GM19035 (cell line): Measurements from ENCODE around the gene SP5.
"Not testable (repeated sequence)": the region's sequence is repeated elsewhere in the genome, so short reads cannot be mapped to it uniquely, and the experiment has no call there.

Source experiments
- ATAC-seq: cut with Tn5 transposase; IDR thresholded peaks from one replicate; pipeline ENCODE4 v1.9.1; 2021; ENCODE audit not compliant: unreplicated experiment

SP5 gene

DNA sequence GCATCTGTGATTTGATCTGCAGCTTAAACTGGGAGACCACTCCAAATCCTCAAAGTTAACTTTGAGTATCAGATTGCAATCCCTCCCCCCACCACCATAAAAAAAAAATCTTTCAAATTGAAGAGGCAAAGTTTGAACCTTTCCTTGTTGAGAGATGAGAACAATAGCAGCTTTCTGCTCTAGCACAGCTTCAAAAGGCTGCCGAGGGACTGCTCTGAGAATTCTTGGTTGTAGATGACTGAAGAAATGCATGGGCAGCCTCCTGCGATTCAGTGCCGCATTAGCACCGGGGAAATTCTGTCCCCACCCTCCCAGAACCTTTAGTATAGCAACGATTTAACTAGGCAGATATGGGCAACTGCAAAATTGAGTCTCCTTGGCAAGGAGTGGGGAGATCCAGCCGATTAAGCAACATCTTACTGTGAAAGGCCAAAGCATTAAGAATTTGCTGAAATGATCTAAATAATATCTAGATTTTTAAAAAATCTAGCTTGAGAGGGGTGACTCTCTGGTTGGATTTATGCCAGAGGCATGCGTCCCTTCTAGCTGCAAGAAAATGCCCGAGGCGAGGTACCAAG, 3.9 kb upstream of the SP5 start:
- ATAC-seq = no peak

DNA sequence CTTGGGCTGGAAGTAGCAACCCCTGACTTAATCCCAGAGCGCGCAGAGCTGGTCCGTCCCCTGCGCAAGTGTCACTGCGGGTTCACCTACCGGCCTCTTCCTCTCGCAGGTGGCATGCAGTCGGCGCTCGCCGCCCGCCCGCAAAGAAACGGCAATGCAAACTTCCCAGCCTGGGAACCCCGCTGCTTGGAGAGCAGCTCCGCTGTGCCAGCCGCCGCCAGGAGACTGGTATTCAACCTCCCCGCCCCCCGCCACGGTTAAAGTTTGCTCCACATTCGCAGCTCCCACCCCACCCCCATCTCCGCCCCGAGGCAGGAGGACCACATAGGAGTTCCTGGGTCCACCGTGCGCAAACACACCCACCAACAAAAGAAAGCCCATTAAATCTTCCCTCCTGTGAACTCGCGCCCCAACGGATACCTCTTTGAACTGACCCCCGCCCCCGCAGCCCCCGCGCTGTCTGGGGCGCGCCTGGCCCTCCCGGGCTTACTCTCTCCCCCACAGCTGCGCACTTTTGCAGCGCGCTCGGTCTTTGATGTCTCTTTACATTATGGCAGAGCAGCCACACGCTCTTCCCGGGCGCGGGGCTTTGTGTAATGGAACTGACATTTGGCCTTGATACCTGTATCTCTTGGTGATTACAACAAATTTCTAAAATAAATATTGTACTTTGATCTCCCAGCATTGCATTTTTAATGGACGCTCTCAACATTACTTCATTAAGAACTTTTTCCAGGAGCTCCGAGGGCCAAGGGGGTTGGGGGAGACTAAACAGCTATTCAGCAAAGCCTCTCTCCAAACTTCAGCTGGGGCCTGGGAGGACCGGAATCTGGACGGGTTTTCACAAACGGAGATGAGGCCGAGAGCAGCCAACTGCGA, 3.1 kb upstream of the SP5 start:
- ATAC-seq = no peak

DNA sequence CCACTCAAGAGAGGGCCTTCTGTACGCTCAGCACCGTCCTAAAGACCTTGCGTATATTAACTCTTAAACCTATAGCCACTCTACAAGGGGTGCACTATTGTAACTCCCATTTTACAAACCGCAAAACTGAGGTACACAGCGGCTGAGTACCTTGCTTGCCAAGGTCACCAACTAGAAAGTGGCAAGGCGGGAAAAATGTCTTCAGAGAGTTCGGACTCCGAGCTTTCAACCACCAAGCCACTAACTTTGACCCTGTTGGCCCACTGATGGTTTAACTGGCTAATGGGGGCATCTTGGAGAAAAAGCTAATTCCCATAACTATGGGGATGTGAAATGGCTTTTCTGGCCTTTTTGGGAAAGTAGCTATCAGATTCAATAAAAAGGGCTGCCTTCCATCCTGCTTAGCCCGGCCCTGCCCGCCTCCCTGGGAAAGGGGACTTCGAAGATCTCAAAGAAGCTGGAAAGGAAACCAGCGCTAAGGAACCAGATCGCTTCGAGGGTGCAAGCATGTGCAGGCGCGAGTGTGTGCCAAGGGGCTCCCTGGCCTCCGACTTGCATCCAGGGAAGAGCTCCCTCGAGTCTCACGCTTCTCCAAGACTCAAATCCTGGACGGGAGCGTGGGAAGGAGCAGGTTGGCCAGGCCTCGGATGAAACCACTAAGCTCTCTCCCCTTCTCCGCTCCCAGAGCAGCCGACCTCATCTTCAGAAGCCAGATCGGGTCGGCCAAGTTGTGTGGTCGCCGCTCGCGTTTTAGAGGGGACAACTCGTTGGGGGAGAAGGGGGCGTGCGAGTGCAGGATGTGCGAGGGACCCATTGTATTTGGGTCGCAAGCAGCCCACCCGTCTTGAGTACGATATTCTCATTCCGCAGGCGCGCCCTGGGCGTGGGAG, 2.2 kb upstream of the SP5 start:
- ATAC-seq = no peak

DNA sequence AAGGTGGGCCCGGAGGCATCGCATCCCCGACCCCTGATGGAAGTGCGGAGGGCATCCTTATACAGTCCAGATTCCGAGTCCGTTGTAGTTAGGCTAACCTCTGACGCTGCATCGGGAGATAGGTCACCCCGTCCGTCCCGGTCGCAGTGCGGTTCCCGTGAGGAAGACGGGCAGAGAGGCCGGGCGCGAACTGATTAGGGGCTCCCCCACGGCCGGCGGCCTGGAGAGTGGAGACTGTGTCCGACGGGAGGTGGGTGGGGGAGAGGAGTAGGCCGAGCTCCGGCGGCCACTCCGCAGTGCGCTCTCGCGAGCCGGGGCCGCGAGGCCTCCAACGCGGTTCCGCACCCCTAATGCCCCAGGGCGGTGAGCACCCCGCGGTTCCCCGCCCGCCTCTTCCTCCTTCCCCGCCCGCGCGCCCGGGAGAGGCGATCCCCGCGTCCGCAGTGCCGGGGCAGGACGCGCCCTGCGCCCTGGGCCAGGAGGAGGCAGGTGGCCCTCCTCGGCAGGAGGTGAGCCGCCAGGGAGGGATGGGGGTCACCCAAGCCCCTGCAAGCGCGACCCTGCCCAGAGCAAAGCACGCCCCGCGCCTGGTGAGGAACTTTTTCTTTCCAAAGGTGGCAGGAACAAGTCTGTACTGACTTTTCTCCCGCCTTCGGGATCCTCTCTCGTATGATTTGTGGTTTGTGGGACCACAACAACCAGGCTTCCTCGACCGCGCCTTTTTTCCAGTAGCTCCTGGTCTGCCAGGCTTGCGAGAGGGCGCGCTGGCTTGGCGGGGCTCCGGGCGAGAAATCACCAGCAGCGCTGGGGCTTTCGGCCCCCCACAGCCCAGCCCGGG, 1.4 kb upstream of the SP5 start:
- ATAC-seq = no peak

DNA sequence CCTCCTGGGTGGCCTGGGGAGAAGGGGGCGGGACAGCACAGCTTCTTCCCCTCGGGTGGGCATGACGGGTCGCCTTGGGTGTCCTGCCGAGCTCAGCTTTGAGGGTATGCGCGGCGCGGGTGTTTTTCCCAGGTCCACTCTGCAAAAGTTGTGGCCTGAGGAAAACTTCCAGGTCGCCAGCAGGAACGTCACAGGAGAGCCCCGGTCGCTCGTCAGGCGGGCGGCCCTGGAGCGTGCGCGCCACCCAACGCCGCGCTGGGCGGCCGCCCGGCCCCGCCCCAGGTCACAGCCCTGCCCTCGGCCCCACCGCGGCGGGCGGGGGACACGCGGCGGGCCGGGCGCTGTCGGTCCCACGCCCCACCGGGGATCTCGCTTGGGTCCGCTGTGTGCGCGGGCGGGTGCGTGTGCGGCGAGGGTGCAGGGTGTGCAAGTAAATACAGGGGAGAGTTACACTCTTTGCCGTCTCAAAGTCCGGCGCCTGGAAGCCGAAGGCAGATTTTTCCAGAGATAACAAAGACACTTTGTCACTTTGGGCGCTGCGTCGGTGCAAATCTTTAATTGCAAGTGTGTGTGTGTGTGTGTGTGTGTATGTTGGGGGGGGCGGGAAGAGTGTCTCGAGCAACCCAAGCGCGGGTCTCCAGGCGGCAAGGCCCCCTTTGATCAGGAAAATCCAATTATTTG, 616 bp upstream of the SP5 start:
- no peak for ATAC-seq

DNA sequence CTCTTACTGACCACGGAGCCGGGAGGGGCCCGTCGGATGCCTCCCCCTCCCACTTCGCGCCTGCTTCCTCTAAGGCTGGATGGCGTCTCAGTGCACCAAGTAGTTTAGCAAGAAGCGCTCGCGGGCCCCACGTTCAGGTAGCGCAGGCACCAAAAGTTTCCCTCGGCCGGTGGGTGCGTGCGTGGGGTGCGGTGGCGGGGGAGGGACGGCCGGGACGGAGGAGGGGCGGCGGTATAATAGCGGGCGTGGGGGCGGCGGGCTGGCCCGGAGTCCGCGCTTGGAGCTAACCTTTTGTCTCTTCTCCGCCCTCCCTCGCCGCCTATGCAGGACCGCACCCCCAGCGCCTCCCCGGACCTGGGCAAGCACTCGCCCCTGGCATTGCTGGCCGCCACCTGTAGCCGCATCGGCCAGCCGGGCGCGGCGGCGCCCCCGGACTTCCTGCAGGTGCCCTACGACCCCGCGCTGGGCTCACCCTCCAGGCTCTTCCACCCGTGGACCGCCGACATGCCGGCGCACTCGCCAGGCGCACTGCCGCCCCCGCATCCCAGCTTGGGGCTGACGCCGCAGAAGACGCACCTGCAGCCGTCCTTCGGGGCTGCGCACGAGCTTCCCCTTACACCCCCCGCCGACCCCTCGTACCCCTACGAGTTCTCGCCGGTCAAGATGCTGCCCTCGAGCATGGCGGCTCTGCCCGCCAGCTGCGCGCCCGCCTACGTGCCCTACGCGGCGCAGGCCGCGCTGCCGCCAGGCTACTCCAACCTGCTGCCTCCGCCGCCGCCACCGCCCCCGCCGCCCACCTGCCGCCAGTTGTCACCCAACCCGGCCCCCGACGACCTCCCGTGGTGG, 1.0 kb downstream of the SP5 start:
- no peak for ATAC-seq

DNA sequence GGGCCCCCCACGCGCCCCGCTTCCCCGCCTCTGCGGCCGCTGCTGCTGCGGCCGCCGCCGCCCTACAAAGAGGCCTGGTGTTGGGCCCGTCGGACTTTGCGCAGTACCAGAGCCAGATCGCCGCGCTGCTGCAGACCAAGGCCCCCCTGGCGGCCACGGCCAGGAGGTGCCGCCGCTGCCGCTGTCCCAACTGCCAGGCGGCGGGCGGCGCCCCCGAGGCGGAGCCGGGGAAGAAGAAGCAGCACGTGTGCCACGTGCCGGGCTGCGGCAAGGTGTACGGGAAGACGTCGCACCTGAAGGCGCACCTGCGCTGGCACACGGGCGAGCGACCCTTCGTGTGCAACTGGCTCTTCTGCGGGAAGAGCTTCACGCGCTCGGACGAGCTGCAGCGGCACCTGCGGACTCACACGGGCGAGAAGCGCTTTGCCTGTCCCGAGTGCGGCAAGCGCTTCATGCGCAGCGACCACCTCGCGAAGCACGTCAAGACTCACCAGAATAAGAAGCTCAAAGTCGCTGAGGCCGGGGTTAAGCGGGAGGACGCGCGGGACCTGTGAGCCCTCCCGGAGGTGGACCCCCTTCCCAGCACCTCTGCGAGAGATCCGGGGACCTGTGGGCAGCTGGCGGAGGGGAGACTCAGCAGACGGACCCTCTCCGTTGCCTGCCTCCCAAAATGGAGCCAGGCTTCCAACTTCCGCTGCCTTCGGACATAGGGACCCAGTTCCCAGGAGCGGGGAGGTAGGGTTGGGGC, 1.9 kb downstream of the SP5 start:
- no peak for ATAC-seq

DNA sequence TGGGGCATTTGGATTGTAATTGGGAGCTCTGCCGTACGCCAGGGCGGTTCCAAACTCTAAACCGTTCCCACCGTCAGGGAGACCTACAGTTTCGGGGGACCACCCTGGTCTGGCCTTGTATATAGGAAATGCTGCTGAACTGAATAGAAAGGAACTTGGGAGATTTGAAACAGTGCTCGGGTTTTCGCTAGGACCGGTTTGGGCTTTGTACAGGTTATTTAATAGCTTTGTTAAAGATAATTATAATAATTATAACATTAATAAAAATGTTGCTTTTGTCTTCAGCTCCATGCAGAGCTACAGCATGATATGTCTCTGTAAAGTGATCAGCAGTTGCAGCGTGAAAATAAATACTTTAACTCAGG, 2.4 kb downstream of the SP5 start:
- no peak for ATAC-seq

DNA sequence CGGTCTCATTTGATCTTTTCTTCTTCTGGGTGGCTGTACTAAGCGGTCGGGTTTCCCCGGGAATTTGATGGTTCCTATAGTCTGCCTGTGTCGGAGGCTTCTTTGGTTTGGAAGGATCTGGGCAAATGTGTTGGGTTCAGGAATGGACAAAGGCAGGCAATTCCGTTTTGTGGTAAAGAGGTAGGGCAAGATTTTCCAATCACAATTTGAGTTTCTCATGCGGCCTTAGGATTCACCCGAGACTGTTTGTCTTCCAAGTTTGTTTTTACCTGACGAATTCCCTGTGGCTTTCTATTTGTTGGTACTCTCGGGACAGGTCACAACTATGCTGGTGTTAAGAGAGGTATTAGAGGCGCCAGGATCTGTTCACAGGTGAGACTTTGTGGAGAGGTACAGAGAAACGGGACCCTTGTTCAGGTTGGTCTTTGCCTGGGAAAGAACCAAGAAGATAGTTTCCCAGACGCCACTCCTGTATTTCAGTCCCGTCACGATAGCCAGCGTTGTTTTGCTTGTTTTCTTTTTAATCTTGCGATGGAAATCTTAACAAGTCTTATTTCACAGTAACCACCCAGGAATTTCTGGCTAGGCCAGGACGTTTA, 3.0 kb downstream of the SP5 start:
- ATAC-seq = no peak

DNA sequence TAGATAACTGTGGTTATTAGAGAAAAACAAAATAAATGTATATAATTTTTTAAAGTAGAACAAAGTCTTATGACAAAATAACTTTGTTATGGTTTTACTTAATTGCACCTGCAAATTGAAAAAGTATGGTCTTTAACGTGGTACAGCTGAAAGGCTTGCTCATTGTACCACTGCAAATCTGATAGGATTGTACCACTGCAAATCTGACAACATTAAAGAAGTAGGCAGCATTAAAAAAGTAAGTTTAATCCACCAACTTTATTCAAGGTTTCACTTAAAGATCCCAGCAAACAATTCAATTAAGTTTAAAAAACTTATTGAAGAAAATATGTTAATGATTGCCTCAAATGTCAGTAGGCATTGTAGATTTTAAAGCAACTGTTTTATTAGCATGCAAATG, 4.7 kb downstream of the SP5 start:
- ATAC-seq = no peak

DNA sequence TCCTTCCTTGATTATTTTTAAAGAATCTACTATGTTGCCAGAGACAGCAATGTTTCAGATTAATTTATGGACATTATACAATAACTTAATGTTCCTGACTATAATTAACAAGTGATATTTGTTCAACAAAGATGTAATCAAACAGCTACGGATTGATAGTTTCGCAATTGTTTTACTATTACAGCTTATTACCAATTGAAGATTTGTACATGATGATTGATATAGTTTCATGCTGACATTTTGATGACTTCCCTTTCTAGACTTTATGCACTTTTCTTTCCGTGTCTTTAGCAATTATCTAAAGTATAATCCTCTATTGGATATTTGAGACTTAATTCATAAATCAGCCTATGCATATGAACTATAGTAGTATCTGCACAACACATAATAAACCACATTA, 6.5 kb downstream of the SP5 start:
- ATAC-seq = no peak

DNA sequence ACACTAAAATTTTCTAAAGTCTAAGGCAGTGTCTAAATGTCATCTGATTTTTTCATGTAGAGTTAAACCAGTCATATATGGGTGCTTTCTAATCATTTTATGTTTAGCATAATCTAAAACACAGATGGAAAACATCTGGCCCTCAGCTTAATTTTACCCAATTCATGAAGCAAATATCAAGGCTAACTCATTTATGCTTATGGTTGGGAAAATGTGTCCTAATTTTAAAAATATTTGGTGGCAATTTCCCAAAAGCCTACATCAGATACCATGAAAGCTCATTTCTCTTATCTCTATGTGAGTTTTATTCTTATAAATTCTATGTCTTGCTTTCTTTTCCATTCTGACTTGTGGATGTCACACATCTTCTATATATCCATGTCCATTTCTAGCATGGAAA, 7.2 kb downstream of the SP5 start:
- no peak for ATAC-seq

DNA sequence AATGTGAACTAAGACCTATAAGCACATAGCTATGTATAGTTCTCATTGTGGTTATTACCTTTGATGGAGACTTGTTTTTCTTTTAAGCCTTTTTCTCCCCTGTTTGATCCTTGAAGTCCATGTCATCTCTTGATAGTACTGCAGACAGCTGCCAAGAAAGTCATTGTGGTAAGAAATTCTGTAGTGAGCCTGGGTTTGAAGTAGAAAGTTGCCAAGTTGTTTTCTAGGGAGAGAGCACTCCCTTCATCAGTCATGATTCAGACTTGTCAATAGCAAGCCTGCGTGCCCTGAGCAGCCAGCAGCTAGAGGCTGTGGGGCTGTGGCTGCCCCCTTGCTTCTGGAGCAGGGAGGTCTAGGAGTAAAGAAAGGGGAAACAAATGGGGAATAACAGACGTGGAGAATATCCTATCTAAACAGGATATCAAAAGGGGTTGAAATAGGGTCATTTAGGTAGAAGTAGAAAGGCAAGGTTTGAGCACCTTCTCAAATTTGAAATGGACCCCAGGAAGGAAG, 8.4 kb downstream of the SP5 start:
- no peak for ATAC-seq

DNA sequence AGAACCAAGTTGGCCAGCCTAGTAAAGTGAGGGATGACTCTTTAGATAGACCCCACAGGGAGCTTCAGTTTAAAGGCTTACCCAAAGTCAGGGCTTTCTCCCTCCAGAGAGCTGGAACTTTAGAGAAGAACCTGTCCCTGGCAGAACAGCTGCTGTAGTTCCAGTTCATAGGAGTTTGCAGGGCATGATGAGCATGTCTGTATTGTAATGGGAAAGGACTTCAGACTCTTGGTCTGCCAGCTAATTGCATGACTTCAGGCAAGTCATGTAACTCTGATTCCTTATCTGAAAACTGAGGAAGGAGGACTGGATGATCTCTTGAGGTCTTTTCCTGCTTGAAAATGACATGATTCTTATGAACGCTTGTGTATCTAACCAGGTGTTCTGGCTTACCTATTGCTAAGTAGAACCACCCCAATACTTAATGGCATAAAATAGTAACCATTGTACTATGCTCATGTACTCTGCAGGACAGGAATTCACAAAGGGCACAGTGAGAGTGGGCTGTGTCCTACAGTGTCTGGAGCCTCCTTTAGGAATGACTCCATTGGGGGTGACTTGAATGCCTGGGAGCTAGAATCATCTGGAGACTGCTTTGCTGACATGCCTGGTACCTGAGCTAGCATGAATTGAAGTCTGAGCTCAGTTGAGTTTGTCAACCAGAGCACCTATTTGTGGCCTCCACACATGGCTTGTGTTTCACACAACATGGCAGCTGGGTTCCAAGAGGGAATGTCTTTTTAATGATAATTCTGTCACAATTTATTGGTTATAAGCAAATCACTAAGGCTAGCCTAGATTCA, 18.9 kb downstream of the SP5 start:
- ATAC-seq = no peak

DNA sequence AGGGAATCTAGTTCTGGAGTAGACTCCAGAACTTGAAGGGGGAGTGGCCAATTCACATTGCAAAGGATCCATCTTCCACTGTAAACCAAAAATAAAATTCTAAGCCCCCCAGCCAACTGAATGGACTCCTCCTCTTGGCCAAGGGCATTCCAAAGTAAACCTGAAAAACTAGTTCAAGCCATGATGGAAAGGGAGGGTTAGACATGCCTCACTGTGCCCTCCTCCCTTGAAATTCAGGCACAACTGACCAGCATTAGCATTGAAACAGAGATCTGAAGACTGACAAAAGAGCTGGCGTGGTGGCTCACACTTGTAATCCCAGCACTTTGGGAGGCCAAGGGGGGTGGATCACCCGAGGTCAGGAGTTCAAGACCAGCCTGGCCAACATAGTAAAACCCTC, 19.5 kb downstream of the SP5 start:
- not testable (repeated sequence) for ATAC-seq

DNA sequence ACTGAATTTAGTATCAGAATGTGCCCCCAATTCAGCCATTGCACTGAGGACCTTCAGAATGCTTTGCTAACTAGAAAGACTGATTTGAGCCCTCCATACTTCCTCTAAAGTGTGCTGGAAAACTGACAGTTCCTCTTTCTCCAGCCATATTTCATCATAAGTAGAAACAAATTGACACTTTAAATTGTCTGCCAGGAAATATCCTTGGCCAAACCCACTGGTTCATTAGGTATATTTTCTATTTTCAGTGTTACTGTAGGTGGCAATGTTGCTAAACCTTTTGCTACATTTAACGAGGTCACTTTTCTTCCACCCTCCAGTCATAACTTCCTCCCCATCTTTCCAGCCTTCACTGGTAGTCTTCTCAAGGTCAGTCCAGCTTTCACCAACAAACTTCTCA, 21.5 kb downstream of the SP5 start:
- no peak for ATAC-seq

DNA sequence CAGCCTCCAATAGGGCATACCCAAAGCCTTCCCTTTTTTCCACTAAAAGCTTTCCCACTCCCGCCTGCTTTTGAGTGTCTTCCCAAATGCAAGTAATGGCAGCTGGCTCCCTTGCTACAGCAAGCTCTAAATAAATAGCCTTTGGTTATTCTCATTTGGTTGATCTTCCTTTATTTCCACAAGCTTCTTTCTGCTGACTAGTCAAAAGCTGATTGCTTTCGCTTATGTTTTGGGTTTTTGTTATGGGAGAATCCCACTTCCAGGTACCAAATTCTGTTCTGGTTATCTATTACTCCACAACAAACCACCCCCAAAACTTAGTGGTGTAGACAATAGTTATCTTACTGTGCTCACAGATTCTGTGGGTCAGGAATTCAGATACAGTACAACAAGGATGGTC, 22.3 kb downstream of the SP5 start:
- ATAC-seq = no peak
